GM23338 (cell line): ENCODE data around the gene BCAS3. TPM values are rescaled to one million over a fixed set of nuclear protein-coding genes. Genes with fewer than 3 reads are reported as not detected.

Experiments
- EZH2phosphoT487 ChIP-seq: fragments of 200-600 bp; sonication (generic); IDR thresholded peaks from one replicate; pipeline ENCODE4 v1.8.1; 2018; ENCODE audit warnings: antibody characterized with exemption; ENCODE audit not compliant: unreplicated experiment
- NANOG ChIP-seq: IDR thresholded peaks from 2 replicates; pipeline ENCODE4 v1.6.1; 2016; ENCODE audit warnings: antibody characterized with exemption, borderline replicate concordance
- POLR2AphosphoS5 ChIP-seq: IDR thresholded peaks from 2 replicates; pipeline ENCODE4 v1.6.1; 2016; ENCODE audit warnings: antibody characterized with exemption, low read depth
- STAT1 ChIP-seq: IDR thresholded peaks from one replicate; pipeline ENCODE4 v1.6.1; 2016; ENCODE audit warnings: antibody characterized with exemption; ENCODE audit not compliant: unreplicated experiment
- ZNF114 ChIP-seq: fragments of 250-450 bp; sonication (Bioruptor Pico); IDR thresholded peaks from 2 replicates; pipeline ENCODE4 v1.5.0; 2020; ENCODE audit warnings: mild to moderate bottlenecking, moderate library complexity
- polyA plus RNA-seq: library from polyadenylated mRNA; unstranded; fragments of >200 nt; fragmentation: Nextera tagmentation; extraction: Ambion mirVana; gene quantifications from 2 replicates; pipeline ENCODE4 v1.2.1, GENCODE V29; 2016
- total RNA-seq: library from RNA; depleted of rRNA; stranded (reverse); fragments of >200 nt; shearing (Covaris generic); gene quantifications from 2 replicates; pipeline ENCODE4 v1.2.3, GENCODE V29; 2014
- TF ChIP-seq, protein P1 (sequence below): fragments of 250-450 bp; sonication (Bioruptor Pico); IDR thresholded peaks from 2 replicates; pipeline ENCODE4 v1.5.0; 2020; ENCODE audit warnings: mild to moderate bottlenecking, moderate library complexity
- TF ChIP-seq, protein P2 (sequence below), 2 experiments: fragments of 200-600 bp in 1 of 2; sonication (generic) in 1 of 2; conservative IDR thresholded peaks; 2 replicates each; pipeline versions ENCODE4 v1.5.1 to v1.6.1; 2016 to 2017; ENCODE audit warnings: antibody characterized with exemption in 2 of 2, low read depth in 2 of 2, mild to moderate bottlenecking in 2 of 2, moderate library complexity in 1 of 2

Gene BCAS3
- total and polyA plus RNA-seq, 2 experiments from 2014 or later: 8.2 to 28.0 TPM

DNA sequence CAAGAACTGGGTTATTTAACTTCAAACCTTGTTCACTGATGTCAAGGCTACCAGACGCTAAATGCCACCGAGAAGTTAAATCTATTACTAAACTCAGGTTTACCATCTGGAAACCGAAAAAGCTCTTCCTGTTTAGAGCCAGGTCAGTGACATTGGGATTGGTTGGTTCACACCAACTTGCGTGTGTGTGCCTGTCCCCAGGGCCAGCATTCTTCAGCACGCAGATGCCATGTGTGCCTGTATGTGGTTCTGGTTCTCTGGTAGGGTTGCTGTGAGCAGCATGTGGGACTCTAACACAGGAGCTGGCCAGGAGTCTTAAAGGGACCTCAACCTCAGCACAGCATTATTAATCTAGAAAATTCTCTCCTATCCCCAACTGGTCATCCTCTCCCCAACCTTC is 703.9 kb downstream of the BCAS3 start (continued):
- TF ChIP-seq, protein P1, sequence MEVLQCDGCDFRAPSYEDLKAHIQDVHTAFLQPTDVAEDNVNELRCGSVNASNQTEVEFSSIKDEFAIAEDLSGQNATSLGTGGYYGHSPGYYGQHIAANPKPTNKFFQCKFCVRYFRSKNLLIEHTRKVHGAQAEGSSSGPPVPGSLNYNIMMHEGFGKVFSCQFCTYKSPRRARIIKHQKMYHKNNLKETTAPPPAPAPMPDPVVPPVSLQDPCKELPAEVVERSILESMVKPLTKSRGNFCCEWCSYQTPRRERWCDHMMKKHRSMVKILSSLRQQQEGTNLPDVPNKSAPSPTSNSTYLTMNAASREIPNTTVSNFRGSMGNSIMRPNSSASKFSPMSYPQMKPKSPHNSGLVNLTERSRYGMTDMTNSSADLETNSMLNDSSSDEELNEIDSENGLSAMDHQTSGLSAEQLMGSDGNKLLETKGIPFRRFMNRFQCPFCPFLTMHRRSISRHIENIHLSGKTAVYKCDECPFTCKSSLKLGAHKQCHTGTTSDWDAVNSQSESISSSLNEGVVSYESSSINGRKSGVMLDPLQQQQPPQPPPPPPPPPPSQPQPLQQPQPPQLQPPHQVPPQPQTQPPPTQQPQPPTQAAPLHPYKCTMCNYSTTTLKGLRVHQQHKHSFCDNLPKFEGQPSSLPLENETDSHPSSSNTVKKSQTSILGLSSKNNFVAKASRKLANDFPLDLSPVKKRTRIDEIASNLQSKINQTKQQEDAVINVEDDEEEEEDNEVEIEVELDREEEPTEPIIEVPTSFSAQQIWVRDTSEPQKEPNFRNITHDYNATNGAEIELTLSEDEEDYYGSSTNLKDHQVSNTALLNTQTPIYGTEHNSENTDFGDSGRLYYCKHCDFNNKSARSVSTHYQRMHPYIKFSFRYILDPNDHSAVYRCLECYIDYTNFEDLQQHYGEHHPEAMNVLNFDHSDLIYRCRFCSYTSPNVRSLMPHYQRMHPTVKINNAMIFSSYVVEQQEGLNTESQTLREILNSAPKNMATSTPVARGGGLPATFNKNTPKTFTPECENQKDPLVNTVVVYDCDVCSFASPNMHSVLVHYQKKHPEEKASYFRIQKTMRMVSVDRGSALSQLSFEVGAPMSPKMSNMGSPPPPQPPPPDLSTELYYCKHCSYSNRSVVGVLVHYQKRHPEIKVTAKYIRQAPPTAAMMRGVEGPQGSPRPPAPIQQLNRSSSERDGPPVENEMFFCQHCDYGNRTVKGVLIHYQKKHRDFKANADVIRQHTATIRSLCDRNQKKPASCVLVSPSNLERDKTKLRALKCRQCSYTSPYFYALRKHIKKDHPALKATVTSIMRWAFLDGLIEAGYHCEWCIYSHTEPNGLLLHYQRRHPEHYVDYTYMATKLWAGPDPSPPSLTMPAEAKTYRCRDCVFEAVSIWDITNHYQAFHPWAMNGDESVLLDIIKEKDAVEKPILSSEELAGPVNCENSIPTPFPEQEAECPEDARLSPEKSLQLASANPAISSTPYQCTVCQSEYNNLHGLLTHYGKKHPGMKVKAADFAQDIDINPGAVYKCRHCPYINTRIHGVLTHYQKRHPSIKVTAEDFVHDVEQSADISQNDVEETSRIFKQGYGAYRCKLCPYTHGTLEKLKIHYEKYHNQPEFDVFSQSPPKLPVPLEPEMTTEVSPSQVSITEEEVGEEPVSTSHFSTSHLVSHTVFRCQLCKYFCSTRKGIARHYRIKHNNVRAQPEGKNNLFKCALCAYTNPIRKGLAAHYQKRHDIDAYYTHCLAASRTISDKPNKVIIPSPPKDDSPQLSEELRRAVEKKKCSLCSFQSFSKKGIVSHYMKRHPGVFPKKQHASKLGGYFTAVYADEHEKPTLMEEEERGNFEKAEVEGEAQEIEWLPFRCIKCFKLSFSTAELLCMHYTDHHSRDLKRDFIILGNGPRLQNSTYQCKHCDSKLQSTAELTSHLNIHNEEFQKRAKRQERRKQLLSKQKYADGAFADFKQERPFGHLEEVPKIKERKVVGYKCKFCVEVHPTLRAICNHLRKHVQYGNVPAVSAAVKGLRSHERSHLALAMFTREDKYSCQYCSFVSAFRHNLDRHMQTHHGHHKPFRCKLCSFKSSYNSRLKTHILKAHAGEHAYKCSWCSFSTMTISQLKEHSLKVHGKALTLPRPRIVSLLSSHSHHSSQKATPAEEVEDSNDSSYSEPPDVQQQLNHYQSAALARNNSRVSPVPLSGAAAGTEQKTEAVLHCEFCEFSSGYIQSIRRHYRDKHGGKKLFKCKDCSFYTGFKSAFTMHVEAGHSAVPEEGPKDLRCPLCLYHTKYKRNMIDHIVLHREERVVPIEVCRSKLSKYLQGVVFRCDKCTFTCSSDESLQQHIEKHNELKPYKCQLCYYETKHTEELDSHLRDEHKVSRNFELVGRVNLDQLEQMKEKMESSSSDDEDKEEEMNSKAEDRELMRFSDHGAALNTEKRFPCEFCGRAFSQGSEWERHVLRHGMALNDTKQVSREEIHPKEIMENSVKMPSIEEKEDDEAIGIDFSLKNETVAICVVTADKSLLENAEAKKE (CRISPR knock-in tag): no peak
- TF ChIP-seq POLR2AphosphoS5 (no peak), EZH2phosphoT487 (no peak), STAT1 (no peak), NANOG (no peak), ZNF114 (no peak)
- TF ChIP-seq, protein P2, sequence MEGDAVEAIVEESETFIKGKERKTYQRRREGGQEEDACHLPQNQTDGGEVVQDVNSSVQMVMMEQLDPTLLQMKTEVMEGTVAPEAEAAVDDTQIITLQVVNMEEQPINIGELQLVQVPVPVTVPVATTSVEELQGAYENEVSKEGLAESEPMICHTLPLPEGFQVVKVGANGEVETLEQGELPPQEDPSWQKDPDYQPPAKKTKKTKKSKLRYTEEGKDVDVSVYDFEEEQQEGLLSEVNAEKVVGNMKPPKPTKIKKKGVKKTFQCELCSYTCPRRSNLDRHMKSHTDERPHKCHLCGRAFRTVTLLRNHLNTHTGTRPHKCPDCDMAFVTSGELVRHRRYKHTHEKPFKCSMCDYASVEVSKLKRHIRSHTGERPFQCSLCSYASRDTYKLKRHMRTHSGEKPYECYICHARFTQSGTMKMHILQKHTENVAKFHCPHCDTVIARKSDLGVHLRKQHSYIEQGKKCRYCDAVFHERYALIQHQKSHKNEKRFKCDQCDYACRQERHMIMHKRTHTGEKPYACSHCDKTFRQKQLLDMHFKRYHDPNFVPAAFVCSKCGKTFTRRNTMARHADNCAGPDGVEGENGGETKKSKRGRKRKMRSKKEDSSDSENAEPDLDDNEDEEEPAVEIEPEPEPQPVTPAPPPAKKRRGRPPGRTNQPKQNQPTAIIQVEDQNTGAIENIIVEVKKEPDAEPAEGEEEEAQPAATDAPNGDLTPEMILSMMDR (conservative IDR thresholded peaks at IDR 0.05; ENCODE audit: low read depth in 2 of 2): no peak
